GM20000 (cell line): ENCODE results near the gene PPARD.
"Not testable (repeated sequence)": the region's sequence is repeated elsewhere in the genome, so short reads cannot be mapped to it uniquely, and the experiment has no call there.

ENCODE experiments used
- DNase-seq: peaks from one replicate; pipeline ENCODE4 v3.0.0; 2012; ENCODE audit warnings: low spot score
- TF ChIP-seq, protein P1 (sequence below): IDR thresholded peaks from 2 replicates; pipeline ENCODE4 v1.5.1; 2012; ENCODE audit warnings: mild to moderate bottlenecking, control low read depth; ENCODE audit errors: extremely low read depth, missing control alignments

PPARD gene

DNA sequence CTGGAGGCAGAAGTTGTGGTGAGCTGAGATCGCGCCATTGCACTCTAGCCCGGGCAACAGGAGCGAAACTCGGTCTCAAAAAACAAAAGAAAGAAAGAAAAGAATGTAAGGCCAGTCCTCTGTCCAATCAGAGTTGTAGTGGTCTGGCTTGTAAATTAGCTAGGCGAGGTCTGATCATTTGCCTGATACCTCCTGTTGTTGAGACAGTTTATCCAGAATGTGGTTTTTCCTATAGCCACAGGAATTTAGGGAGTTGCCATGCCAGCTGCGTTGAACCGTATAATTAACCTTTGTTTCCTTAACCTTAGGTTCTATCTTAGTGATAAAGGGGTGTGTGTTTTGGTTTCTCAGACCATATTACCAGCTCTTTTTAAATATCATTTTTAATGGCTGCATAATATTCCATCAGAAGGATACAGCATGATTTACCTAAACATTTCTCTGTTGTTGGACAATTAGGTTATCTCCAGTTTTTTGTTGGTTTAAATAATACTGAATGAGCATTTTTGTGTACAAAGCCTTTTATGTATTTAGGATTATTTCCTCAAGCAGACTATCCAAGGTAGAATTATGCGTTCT lies 11.7 kb upstream of the PPARD start:
- TF ChIP-seq, protein P1, sequence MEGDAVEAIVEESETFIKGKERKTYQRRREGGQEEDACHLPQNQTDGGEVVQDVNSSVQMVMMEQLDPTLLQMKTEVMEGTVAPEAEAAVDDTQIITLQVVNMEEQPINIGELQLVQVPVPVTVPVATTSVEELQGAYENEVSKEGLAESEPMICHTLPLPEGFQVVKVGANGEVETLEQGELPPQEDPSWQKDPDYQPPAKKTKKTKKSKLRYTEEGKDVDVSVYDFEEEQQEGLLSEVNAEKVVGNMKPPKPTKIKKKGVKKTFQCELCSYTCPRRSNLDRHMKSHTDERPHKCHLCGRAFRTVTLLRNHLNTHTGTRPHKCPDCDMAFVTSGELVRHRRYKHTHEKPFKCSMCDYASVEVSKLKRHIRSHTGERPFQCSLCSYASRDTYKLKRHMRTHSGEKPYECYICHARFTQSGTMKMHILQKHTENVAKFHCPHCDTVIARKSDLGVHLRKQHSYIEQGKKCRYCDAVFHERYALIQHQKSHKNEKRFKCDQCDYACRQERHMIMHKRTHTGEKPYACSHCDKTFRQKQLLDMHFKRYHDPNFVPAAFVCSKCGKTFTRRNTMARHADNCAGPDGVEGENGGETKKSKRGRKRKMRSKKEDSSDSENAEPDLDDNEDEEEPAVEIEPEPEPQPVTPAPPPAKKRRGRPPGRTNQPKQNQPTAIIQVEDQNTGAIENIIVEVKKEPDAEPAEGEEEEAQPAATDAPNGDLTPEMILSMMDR, result no peak
- DNase-seq, result no peak

DNA sequence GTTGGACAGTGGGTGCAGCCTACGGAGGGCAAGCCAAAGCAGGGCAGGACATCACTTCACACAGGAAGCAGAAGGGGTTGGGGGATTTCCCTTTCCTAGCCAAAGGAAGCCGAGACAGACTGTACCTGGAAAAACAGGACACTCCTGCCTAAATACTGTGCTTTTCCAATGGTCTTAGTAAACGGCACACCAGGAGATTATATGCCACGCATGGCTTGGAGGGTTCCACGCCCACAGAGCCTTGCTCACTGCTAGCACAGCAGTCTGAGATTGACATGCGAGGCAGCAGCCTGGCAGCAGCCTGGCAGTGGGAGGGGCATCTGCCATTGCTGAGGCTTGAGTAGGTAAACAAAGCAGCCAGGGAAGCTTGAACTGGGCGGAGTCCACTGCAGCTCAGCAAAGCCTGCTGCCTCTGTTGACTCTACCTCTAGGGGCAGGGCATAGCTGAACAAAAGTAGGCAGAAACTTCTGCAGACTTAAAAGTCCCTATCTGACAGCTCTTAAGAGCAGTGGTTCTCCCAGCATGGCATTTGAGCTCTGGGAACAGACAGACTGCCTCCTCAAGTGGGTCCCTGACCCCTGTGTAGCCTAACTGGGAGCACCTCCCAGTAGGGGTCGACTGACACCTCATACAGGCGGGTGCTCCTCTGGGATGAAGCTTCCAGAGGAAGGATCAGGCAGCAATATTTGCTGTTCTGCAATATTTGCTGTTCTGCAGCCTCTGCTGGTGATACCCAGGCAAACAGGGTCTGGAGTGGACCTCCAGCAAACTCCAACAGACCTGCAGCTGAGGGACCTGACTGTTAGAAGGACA lies 10.1 kb upstream of the PPARD start:
- DNase-seq, result not testable (repeated sequence)

DNA sequence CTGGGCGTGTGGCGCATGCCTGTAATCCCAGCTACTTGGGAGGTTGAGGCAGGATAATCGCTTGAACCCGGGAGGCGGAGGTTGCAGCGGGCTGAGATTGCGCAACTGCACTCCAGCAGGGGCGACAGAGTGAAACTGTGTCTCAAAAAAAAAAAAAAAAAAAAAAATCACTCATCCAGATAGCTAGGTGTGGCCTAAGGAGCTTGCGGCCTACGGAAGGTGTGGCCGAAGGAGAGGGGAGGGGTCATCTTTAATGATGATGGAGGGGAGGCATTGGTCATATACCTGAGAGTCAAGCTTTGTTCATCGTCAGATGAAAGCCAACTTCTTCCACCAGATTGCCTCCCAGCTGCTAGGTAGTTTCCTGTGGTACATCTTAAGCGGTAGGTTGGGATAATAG lies 801 bp upstream of the PPARD start:
- no peak for DNase-seq
- TF ChIP-seq, protein P1, result no peak

DNA sequence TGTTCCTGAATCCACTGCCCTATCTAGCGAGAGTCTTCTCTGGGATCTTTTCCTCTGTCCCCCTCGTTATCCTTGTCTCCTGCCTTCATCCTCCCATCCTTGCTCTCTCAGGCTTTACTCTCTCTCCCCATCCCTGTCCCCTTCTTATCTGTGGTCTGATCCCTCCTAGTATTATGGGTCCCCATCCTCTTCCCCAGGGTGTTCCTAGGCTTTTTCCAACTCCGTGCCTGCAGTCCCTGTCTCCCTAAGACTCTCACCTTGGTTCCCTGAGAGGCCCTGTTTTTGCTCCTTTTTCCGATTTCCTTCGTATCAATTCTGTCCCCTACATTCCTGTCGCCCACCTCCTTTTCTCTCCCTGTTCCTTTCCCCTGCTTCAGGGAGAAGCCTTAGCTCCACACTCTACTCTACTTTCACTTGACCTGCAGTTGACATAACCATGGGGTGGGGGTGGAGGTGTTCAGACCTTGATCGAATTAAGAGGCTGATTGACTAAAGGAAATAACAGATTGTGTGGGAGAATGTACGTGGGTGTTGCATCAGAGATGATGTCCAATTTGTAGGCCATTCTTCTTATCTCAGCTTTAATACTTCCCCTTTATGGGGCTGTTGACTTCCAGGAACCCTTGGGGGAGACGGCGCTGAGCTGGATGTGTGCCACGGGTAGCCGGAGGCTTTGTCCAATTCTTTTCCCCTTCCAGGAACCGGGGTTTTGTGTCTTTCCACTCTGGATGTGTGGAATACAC lies 905 bp downstream of the PPARD start:
- TF ChIP-seq, protein P1, result no peak
- DNase-seq, result no peak

DNA sequence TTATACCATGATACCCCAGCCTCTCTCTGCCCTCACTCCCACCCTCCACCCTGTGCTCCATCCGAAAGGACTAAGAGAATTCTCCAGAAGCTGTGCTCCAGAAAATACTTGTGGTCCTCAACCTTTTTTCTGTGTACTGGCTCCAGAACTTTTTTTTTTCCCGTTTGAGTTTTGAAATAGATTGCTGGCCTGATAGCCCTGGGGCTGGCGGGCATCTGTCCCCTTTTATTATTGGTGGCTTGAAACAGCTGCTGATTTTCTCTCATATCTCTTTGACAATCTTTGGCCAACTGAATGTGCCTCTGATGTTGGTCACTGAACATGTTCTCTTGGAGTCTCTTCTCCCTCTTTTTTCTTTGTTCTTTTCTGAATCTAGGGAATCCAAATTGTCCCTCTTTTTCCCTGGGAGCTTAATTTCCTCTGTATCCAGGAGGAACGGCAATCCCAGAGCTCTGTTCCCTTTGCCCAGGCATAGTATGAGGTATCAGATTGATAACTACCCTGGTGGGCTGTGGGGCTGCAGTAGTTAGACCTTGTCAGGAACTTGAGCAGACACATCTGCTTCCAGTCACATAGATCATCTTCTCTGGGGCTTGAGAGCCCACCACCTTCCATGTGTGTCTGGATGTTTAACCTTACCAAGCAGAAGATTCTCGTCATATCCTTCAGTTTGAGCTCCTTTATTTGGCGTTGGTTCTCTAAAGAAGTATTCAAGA lies 1.6 kb downstream of the PPARD start:
- TF ChIP-seq, protein P1, result no peak
- DNase-seq, result no peak

DNA sequence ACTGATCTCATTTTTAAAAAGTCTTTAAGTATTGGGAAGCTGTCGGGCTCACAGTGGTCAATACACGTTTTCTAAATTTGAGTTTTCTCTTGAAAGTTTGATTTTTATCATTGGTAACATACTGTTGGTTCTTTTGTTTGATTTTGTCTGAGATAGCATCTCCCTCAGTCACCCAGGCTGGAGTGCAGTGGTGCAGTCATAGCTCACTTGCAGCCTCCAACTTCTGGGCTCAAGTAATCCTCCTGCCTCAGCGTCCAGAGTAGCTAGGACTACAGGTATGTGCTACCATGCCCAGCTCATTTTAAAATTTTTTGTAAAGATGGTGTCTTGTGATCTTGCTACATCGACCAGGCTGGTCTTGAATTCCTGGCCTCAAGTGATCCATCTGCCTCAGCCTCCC lies 9.1 kb downstream of the PPARD start:
- no peak for DNase-seq
- TF ChIP-seq, protein P1, result no peak

DNA sequence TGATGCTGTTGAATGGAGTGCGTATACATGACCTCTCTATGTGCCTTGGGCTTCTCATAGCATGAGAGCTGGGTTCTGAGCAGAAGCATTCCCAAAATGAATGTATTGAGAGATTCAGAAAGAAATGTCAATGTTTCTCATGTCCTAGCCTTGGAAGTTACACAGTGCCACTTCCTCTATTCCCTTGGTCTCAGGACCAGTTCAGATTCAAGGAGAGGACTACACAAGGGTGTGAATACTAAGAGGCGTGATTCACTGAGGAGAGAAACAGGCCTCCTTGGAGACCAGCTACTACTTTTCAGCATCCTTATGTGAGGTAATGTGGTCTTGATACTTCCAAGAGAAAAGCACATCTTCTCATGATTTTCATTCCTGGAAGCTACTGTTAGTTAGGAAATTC lies 10.4 kb downstream of the PPARD start:
- TF ChIP-seq, protein P1, result no peak
- no peak for DNase-seq
